Fibroblast of skin of abdomen (primary cell): Measurements from ENCODE around the gene SCLT1.

Source experiments
- DNase-seq: peaks from one replicate; pipeline ENCODE4 v3.0.0-alpha.2; 2013

The SCLT1 gene

DNA sequence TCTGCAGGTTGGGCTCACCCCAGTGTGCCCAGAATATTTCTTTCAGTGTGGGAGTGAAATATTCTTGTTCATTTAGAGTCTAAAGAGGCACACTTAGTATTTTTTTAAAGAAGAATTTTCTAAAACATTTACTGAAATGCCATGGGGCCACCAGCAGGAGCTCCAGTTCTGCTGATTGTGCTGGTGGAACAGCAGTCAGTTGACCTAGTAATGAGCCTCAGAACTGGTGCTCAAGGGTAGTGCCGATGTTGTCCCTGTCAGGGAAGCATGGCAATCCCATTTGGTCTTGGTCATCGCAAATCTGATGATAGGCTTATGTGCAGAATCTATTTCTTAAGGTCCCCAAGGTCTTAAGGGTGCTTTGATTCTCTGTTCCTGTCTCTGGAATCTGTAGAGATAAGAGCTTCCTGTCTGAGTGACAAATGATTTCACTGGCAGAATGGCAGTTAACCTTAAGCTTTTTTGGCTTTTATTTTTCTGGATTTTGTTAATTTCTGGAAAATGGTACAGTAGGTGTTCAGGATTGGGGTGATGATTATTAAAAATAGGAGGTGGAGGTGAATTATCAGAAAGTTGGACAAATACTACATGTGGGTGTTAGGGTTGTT is 252.5 kb downstream of the SCLT1 start:
- no peak for DNase-seq

DNA sequence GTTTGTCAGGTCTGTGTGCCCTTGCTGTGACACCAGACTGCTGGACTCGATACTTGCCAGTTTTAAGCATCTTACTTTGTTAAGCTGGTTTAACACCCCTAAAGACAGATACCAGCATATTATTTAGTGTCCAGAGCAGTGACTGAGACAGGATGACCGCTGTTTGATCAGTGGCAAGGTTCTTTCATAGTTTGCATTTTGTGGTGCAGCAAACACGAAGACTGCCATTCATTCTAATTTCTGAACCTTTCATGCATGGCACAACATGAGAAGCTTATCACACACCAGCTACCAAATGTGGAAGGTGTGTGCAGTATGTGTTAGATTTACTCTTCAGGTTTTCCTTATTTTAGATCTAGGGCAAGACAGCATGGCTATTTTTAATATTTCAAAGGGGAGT is 255.7 kb downstream of the SCLT1 start:
- DNase-seq: no peak

DNA sequence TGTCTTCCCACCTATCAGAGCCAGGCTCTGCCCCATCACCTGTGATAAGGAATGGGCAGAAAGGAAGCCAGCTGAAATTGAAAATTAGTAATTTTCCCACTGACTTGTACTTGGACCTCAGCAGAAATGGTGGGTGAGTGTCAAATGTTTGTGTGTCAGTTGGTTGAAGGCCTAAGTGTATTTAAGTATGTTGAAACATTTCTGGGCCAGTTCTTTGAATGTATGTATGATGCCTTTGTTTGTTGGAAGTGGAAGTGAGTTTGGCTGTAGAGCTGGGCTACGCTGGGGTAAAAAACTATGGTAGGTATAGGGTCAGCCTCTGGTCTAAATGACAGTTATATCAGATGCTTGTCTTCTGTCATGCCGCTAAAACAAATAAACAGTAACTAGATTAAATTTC is 256.1 kb downstream of the SCLT1 start:
- DNase-seq: no peak

GRCh38 chr4:128835498-128836222 is 257.7 kb downstream of the SCLT1 start:
- no peak for DNase-seq
